GM20431 (cell line): Measurements from ENCODE around the gene POLR3B.
"Not testable (repeated sequence)": the region's sequence is repeated elsewhere in the genome, so short reads cannot be mapped to it uniquely, and the experiment has no call there.

Experiments
- in situ Hi-C: fragments of 300-500 bp; cut with MseI, MboI; formaldehyde crosslinking; loops from one replicate; pipeline ENCODE4 v1.15.0; 2020; ENCODE audit warnings: low sequenced_read_pairs; ENCODE audit not compliant: unreplicated experiment

POLR3B gene

DNA sequence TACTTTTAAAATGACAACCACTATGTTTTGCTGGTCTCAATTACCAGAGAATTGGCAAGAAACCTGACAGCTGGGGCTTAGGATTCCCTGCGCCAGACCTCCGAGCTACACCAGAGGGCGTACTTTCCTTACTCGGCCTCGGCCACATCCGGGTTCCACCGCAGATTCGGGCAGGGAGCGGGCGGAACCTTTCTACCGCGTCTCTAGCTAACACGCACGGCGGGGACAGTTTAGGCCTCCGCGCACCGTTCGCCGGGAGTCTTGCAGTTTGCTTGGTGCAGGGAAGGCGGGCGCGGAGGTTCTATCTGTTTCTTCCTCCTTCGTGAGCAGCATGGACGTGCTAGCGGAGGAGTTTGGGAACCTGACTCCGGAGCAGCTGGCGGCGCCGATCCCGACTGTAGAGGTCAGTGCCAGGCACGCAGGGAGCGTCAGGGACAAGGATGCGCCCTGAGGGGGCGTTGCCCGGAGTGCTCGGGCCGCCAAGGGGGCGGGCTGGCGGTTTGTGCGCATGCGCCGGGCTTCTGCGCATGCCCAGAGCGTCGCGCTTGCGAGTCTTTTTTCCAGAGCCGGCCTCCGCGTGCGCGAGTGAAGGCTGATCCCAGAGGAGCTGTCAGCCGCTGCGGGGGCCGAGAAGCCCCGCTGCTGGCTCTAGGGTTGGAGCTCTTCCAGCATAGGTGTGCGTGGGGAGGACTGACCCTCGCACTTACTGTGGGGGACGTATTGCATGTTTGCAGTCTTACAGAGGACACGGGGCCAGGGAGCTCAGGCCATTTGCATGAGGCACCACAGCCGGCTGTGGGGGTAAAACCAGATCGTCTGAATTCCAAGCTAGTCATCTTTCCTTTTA lies at the start of gene POLR3B:
Gene POLR3B, plus strand, starts transcription at position 200 of the 847 bp plus-strand sequence. Its CDS starts 132 bp downstream, at position 332.
- in situ Hi-C loops, result no loop called here

GRCh38 chr12:106308121-106308520 lies 49.4 kb upstream of the POLR3B start:
- in situ Hi-C loops, result no loop called here

- in situ Hi-C loops, result no loop called here
These were observed 48.9 kb upstream of the POLR3B start for GRCh38 chr12:106308611-106309010.

DNA sequence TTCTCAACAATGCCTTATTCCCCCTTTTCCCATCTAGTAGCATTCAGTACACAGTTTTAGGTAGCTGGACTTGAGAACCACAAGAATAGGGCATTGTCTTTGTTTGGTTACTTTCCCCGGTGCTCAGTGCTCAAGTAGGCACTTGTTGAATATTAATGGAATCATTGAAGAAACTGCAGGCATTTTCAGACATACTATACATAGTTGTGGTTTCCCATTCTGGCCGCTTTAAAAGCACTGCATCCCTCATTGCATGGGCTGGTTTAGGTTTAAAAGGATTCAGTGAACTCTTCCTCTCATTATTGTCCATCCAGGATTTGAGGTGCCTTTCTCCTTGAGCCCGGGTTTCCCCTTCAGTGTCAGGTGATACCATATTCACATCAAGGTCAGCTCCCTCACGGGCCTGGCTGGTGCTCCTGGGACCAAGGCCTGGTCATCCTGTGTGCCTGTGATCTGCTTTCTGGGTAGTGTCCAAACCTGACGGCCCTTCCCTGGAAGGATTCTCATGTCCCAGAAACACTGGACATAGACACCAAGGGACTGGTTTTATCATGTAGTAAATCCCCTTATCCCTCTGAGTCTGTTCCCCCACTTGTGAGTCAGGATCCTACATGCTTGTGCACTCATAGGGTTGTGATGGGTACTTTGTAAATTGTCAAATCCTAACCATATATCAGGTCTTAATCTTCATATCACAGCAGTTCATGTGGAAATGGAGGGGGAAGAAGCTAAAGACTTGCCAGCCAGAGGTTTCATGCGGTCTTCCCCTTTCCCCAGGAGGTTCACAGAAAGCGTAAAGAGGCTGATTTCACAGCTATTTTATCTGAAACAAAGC lies 47.7 kb upstream of the POLR3B start:
- in situ Hi-C loops, result no loop called here

- in situ Hi-C loops, result no loop called here
These were observed 46.9 kb upstream of the POLR3B start for GRCh38 chr12:106310687-106311086.

- in situ Hi-C loops, result no loop called here
These were observed 46.4 kb upstream of the POLR3B start for GRCh38 chr12:106311139-106311538.

GRCh38 chr12:106313413-106313812 lies 44.1 kb upstream of the POLR3B start:
- in situ Hi-C loops, result not testable (repeated sequence)

DNA sequence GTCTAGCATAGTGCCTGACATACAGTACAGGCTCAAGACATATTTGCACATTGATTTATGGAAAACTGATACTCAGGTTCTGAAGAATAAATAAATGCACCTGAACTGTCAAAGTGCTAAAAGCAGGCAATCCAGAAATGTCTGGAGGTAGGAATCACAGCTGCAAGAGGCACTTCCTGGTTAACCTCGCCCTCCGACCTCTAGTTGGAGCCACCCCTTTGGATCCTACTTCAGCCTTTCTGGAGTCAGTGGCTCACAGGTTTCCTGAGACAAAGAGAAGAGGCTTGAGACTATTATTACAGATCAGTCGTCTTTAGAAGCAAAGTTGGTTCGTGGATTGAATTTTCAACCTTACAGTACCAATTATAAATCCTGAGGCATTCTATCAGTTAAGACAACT lies 42.0 kb upstream of the POLR3B start:
- in situ Hi-C loops, result no loop called here

DNA sequence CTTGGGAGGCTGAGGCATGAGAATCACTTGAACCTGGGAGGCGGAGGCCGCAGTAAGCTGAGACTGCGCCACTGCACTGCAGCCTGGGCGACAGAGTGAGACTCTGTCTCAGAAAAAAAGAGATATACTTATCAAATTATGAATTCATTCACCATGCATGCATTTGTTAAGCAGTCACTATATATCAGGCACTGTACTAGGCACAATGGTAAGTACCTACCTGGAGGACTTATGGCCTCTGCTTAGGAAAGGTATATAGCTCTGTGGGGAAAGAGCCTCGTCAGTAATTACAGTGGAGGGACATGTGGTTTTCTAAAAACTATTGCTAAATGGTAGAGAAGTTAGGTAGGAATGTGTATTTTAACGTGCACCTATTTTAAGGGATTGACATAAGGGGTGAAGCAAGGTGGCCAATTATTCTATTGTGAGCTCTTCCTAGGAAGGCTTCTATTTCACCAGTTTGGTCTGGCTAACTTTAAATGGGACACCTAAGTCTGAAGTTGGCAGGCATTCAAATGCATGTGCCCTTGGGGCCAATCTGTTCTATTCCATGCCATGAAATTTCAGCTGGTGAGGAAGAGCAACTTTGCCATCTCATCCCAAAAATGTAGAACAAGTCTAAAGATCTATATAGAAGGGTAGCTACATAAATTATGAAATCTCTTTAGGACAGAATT lies 40.0 kb upstream of the POLR3B start:
- in situ Hi-C loops, result no loop called here

DNA sequence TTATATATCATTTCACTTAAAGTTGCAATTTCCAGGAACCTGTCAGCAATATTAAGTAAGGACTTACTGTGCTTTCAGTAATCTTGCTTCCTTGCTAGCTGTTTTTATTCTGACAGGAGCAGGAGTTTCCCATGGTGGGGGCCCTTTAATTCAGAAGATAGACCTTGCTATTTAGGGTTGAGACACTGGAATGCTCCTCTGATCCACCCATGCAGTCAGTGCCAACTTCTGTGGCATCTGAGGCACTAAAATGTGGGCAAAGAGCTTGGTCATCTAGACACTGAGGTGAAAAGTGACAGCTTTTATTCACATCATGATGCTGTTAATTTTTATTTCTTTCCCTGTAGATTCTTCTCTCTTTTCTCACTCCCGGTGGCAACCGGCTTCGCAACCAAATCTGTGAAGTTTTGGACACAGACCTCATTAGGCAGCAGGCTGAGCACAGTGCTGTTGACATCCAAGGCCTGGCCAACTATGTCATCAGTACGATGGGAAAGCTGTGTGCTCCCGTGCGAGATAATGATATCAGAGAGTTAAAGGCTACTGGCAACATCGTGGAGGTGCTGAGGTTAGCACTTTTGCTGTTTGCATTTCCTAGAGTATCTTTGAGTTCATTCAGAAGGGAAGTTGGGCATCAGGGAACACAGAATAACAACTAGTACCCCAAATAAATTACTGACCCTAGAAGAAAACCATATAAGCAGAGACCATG lies 36.3 kb upstream of the POLR3B start:
- in situ Hi-C loops, result no loop called here

DNA sequence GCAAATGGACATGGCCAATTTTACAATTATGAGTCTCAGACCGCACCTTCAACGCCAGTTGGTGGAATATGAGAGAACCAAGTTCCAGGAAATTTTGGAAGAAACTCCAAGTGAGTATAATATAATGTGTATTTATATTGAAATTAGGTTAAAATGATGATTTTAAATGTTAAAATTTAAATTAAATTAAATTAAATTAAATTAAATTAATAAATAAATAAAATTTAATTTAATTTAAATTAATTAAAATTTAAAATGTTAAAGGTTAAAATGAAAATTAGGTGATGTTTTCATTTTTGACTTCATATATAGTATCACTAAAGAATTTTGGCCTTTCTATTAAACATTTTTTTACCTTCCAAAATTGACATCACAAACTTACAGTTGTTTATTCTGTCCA lies 34.0 kb upstream of the POLR3B start:
- in situ Hi-C loops, result no loop called here

DNA sequence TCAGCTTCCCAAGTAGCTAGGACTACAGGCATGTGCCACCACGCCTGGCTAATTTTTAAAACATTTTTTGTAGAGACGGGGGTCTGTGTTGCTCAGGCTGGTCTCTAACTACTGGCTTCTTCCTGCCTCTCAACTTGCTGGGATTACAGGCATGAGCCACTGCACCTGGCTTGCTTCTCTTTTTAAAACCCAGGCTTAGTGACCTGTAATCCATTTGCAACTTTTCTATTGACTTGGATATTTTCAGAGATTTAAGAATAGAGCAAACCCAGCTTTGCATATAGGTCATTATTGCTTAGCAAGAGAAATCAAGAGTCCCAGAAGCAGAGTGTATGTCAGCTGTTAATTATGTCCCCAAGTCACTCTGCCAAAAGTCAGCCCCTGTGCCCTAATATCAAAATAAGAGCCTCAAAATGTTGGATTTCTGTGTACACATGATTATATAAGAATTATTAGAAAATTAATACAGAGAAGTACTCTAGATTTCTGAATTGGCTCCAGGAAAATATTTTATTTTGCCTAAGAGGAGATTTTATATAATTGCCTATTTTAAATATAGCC lies 30.2 kb upstream of the POLR3B start:
- in situ Hi-C loops, result no loop called here

- in situ Hi-C loops, result no loop called here
These were observed 28.8 kb upstream of the POLR3B start for GRCh38 chr12:106328735-106329134.

GRCh38 chr12:106329231-106329982 lies 28.1 kb upstream of the POLR3B start:
- in situ Hi-C loops, result no loop called here

GRCh38 chr12:106331599-106331998 lies 25.9 kb upstream of the POLR3B start:
- in situ Hi-C loops, result no loop called here

DNA sequence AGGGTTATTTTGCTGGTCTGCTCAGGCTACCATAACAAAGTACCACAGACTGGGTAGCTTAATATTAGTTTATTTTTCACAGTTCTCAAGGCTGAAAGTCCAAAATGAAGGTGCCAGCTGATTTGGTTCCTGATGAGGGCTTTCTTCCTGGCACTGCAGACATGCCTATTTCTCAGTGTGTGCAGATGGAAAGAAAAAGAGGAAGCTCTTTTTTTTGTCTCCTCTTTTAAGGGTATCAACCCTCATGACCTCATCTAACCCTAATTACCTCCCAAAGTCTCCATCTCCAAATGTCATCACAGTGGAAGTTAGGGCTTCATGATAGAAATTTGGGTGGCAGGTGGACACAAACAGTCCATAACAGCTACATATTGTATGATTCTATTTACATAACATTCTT lies 25.0 kb upstream of the POLR3B start:
- in situ Hi-C loops, result no loop called here

DNA sequence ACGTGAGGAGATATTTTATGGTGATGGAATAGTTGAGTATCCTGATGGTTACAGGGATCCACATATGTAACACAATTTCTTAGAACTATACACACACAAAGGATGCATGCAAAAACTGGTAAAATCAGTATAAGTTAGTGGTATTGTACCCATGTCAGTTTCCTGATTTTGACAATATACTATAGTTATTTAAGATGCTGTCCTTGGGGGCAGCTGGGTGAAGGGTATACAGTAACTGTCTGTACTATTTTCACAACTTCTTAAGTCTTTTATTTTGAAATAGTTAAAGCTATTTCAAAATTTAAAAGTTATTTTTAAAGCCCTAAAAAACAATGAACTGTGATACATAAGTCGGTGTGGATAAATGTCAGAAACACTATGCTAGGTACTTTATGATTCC lies 24.5 kb upstream of the POLR3B start:
- in situ Hi-C loops, result no loop called here

DNA sequence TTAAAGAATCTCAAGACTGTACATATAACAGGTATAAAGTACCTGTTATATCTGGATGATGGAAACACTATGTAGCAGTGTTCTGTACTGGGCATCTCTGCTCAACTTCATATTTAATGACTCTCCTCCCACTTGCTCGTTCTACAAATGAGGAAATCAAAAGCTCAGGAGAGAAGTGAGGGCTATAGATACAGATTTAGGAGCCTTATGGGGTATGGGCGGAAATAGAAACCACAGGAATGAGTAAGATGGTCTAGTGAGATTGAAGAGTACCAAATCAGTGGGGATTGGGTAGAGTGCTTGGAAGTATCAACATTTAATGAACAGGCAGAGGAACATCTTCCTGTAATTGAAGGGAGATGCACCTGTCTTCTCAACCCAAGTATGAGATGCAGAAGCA lies 23.8 kb upstream of the POLR3B start:
- in situ Hi-C loops, result no loop called here
